Naive thymus-derived CD8-positive, alpha-beta T cell (primary cell): ENCODE data around the gene PHF23. TPM values are rescaled to one million over a fixed set of nuclear protein-coding genes. Genes with fewer than 3 reads are reported as not detected.

Source experiments
- ATAC-seq, 2 donors: fragments of 150-1000 bp; cut with Tn5 transposase in 1 of 2; sonication (Bioruptor Pico), chemical (Tn5 transposase) in 1 of 2; 1 replicate in 1 of 2; 2 replicates in 1 of 2; pipeline ENCODE4 v1.10.0; 2021; ENCODE audit warnings: mild to moderate bottlenecking in 2 of 2, moderate library complexity in 2 of 2
- POLR2A ChIA-PET: fragments of 350-600 bp; sonication (Branson Sonifier 250); formaldehyde crosslinking; loops from one replicate; lab custom pipeline; 2021; ENCODE audit warnings: antibody characterized with exemption; lab: Charles Lee
- DNase-seq, 10 donors: peaks; one replicate each; pipeline versions ENCODE4 v3.0.0 to v3.0.0-alpha.2; 2020 to 2022
- H3K27ac Mint-ChIP-seq, 10 donors: one replicate each; pipeline ENCODE4 v1.8.0; 2020 to 2022; ENCODE audit warnings: mild to moderate bottlenecking in 10 of 10, mixed read lengths in 10 of 10, moderate library complexity in 4 of 10, inconsistent platforms in 1 of 10
- H3K27me3 Mint-ChIP-seq, 5 donors: one replicate each; pipeline ENCODE4 v1.8.0; 2021 to 2022; ENCODE audit warnings: mixed read lengths in 5 of 5
- H3K36me3 Mint-ChIP-seq, 3 donors: one replicate each; pipeline ENCODE4 v1.8.0; 2020 to 2022; ENCODE audit warnings: mixed read lengths in 3 of 3, mild to moderate bottlenecking in 2 of 3, inconsistent platforms in 1 of 3
- H3K4me1 Mint-ChIP-seq, 4 donors: one replicate each; pipeline ENCODE4 v1.8.0; 2021 to 2022; ENCODE audit warnings: mixed read lengths in 4 of 4
- H3K4me3 Mint-ChIP-seq, 10 donors: one replicate each; pipeline ENCODE4 v1.8.0; 2020 to 2022; ENCODE audit warnings: mild to moderate bottlenecking in 10 of 10, mixed read lengths in 10 of 10, moderate library complexity in 6 of 10, inconsistent platforms in 1 of 10
- H3K9me3 Mint-ChIP-seq, 9 donors: one replicate each; pipeline ENCODE4 v1.8.0; 2020 to 2022; ENCODE audit warnings: mixed read lengths in 9 of 9, mild to moderate bottlenecking in 3 of 9, inconsistent platforms in 1 of 9, moderate library complexity in 1 of 9
- polyA plus RNA-seq, 3 donors: library from polyadenylated mRNA; unstranded; fragments of 300-500 nt; fragmentation: Illumina TruSeq; gene quantifications; one replicate each; pipeline ENCODE4 v1.2.3, GENCODE V29; 2021
- total RNA-seq, 8 experiments: library from RNA in 2 of 8; stranded (reverse) in 2 of 8; gene quantifications; one replicate each; pipeline ENCODE4 v1.2.3 and lab custom pipeline; 2021 to 2026

Gene PHF23
- total and polyA plus RNA-seq, 5 experiments from 2014 or later = 18.1 to 53.9 (median 35.7) TPM

GRCh38 chr17:7224110-7224509 lies 15.1 kb downstream of the PHF23 start:
- Mint-ChIP-seq H3K9me3 (no peaks in the 10 kb centered on the region), H3K27me3 (no peaks in the 10 kb centered on the region), H3K36me3 (peaks cover 0 to 48% (median 5%) of the 10 kb centered on the region in 3 donors), H3K27ac (peak overlapping the region in 1 of 10 donors; percentile 18), H3K4me1 (peaks cover 15 to 28% (median 23%) of the 10 kb centered on the region in 4 donors), H3K4me3 (no peak overlapping the region)
- no peak for DNase-seq
- no peak for ATAC-seq
- POLR2A ChIA-PET = interaction anchor here (14.0 kb wide), 1 partner anchor 12 kb away, joined by 371 read pairs; the partner anchor contains the start of genes DVL2, GABARAP and PHF23

GRCh38 chr17:7223375-7223774 lies 15.9 kb downstream of the PHF23 start:
- peak overlapping the region in 2 of 10 donors; percentile 44 to 52 for H3K27ac Mint-ChIP-seq

GRCh38 chr17:7222972-7223292 lies 16.3 kb downstream of the PHF23 start:
- POLR2A ChIA-PET = interaction anchor here (14.0 kb wide), 1 partner anchor 13 kb away, joined by 371 read pairs; the partner anchor contains the start of genes DVL2, GABARAP and PHF23

More at GRCh38 chr17:7223375-7223774, 15.9 kb downstream of the PHF23 start:
- peaks cover 0 to 40% (median 5%) of the 10 kb centered on the region in 3 donors for H3K36me3 Mint-ChIP-seq
- no peaks in the 10 kb centered on the region for H3K9me3 Mint-ChIP-seq
- H3K4me1 Mint-ChIP-seq = peaks cover 19 to 35% (median 30%) of the 10 kb centered on the region in 4 donors
- no peak for ATAC-seq
- no peak for DNase-seq
- H3K27me3 Mint-ChIP-seq = no peaks in the 10 kb centered on the region
- no peak overlapping the region for H3K4me3 Mint-ChIP-seq
- POLR2A ChIA-PET = interaction anchor here (14.0 kb wide), 1 partner anchor 13 kb away, joined by 371 read pairs; the partner anchor contains the start of genes DVL2, GABARAP and PHF23

GRCh38 chr17:7222093-7222971 lies 16.9 kb downstream of the PHF23 start:
- no peak for DNase-seq
- H3K4me1 Mint-ChIP-seq = peaks cover 22 to 43% (median 38%) of the 10 kb centered on the region in 4 donors
- ATAC-seq = no peak
- H3K27ac Mint-ChIP-seq = peak overlapping the region in 4 of 10 donors; percentile 62 to 79 (median 72)
- H3K4me3 Mint-ChIP-seq = peak overlapping the region in 2 of 10 donors; percentile 40 to 48
- H3K27me3 Mint-ChIP-seq = no peaks in the 10 kb centered on the region
- peaks cover 0 to 34% (median 2%) of the 10 kb centered on the region in 3 donors for H3K36me3 Mint-ChIP-seq
- POLR2A ChIA-PET = interaction anchor here (1.1 to 14.0 kb wide), 6 partner anchors 14 to 177 kb away, joined by 3 to 371 read pairs (median 4); partner anchors contain the start of genes CTDNEP1, DVL2, GABARAP and GPS2
- no peaks in the 10 kb centered on the region for H3K9me3 Mint-ChIP-seq

More at GRCh38 chr17:7222972-7223292, 16.3 kb downstream of the PHF23 start:
- no peaks in the 10 kb centered on the region for H3K9me3 Mint-ChIP-seq
- H3K4me1 Mint-ChIP-seq = peaks cover 19 to 37% (median 34%) of the 10 kb centered on the region in 4 donors
- DNase-seq (no peak), ATAC-seq (no peak)
- no peak overlapping the region for H3K4me3 Mint-ChIP-seq
- H3K27ac Mint-ChIP-seq = peak overlapping the region in 1 of 10 donors; percentile 27
- H3K27me3 Mint-ChIP-seq = no peaks in the 10 kb centered on the region
- peaks cover 0 to 36% (median 3%) of the 10 kb centered on the region in 3 donors for H3K36me3 Mint-ChIP-seq

GRCh38 chr17:7221278-7222092 lies 17.8 kb downstream of the PHF23 start:
- no peaks in the 10 kb centered on the region for H3K9me3 Mint-ChIP-seq
- peak overlapping the region; percentile 45 to 95 (median 92) for H3K4me3 Mint-ChIP-seq
- DNase-seq (no peak), ATAC-seq (no peak)
- POLR2A ChIA-PET = interaction anchor here (0.7 to 14.0 kb wide), 10 partner anchors 15 to 176 kb away, joined by 3 to 371 read pairs (median 5); partner anchors contain the start of genes ACAP1, CLDN7, CTDNEP1 and DVL2
- H3K36me3 Mint-ChIP-seq = peaks cover 0 to 29% (median 0%) of the 10 kb centered on the region in 3 donors
- H3K27ac Mint-ChIP-seq = peak overlapping the region in 9 of 10 donors; percentile 66 to 99 (median 91)
- H3K27me3 Mint-ChIP-seq = no peaks in the 10 kb centered on the region
- peaks cover 26 to 49% (median 43%) of the 10 kb centered on the region in 4 donors for H3K4me1 Mint-ChIP-seq

GRCh38 chr17:7220593-7221277 lies 18.5 kb downstream of the PHF23 start:
- ATAC-seq (peak; percentile 38 to 59), DNase-seq (peak; percentile 36 to 79 (median 50))
- POLR2A ChIA-PET = interaction anchor here (0.5 to 14.0 kb wide), 14 partner anchors 15 to 460 kb away, joined by 3 to 371 read pairs (median 5); partner anchors contain the start of genes ACAP1, CLDN7, CTDNEP1 and DVL2
- Mint-ChIP-seq H3K36me3 (peaks cover 0 to 26% (median 0%) of the 10 kb centered on the region in 3 donors), H3K27me3 (no peaks in the 10 kb centered on the region), H3K9me3 (no peaks in the 10 kb centered on the region), H3K27ac (peak overlapping the region; percentile 90 to 99 (median 94)), H3K4me3 (peak overlapping the region; percentile 88 to 95 (median 94)), H3K4me1 (peaks cover 33 to 56% (median 50%) of the 10 kb centered on the region in 4 donors)

- Mint-ChIP-seq H3K9me3 (no peaks in the 10 kb centered on the region), H3K4me3 (peak within 1 kb of the TSS; percentile 88 to 97 (median 94)), H3K4me1 (peaks cover 33 to 64% (median 57%) of the 10 kb centered on the region in 4 donors), H3K36me3 (peaks cover 0 to 18% (median 0%) of the 10 kb centered on the region in 3 donors), H3K27me3 (no peaks in the 10 kb centered on the region), H3K27ac (peak within 1 kb of the TSS; percentile 90 to 99 (median 98))
- POLR2A ChIA-PET = interaction anchor here (0.5 to 14.0 kb wide), 13 partner anchors 16 to 461 kb away, joined by 3 to 371 read pairs (median 5); partner anchors contain the start of genes ACAP1, CLDN7, DVL2 and GABARAP
- ATAC-seq (peak; percentile 64 to 71), DNase-seq (peak; percentile 61 to 86 (median 68))
These were observed 19.3 kb downstream of the PHF23 start, which contains the start of the genes ACADVL and DLG4 for GRCh38 chr17:7219812-7220592. TSS of gene ACADVL (plus strand) at chr17:7219938. CDS start at chr17:7219985, 47 bp downstream. TSS of gene DLG4 (minus strand) at chr17:7219836.

- Mint-ChIP-seq H3K9me3 (no peaks in the 10 kb centered on the region), H3K4me3 (peak overlapping the region; percentile 88 to 97 (median 94)), H3K27me3 (peaks cover 0 to 2% (median 0%) of the 10 kb centered on the region in 5 donors), H3K4me1 (peaks cover 38 to 71% (median 63%) of the 10 kb centered on the region in 4 donors), H3K27ac (peak overlapping the region; percentile 90 to 99 (median 98)), H3K36me3 (peaks cover 0 to 14% (median 0%) of the 10 kb centered on the region in 3 donors)
- POLR2A ChIA-PET = interaction anchor here (0.6 to 14.0 kb wide), 10 partner anchors 17 to 288 kb away, joined by 3 to 371 read pairs (median 4); partner anchors contain the start of genes ACAP1, CLDN7, DVL2 and GABARAP
- ATAC-seq = no peak
- DNase-seq = no peak
These were observed 19.9 kb downstream of the PHF23 start for GRCh38 chr17:7219229-7219811.

- Mint-ChIP-seq H3K9me3 (no peaks in the 10 kb centered on the region), H3K36me3 (peaks cover 0 to 9% (median 0%) of the 10 kb centered on the region in 3 donors), H3K27me3 (peaks cover 0 to 2% (median 0%) of the 10 kb centered on the region in 5 donors), H3K4me1 (peaks cover 44 to 76% (median 68%) of the 10 kb centered on the region in 4 donors), H3K27ac (peak overlapping the region; percentile 90 to 99 (median 98)), H3K4me3 (peak overlapping the region; percentile 55 to 97 (median 94))
- POLR2A ChIA-PET = interaction anchor here (0.6 to 14.0 kb wide), 3 partner anchors 18 to 288 kb away, joined by 3 to 371 read pairs (median 10); partner anchors contain the start of genes DVL2, GABARAP and PHF23
- ATAC-seq = no peak
- peak in 1 of 10 donors; percentile 57 for DNase-seq
These were observed 20.5 kb downstream of the PHF23 start for GRCh38 chr17:7218758-7219157.

- H3K9me3 Mint-ChIP-seq = no peaks in the 10 kb centered on the region
- DNase-seq (peak in 1 of 10 donors; percentile 54), ATAC-seq (no peak)
- peaks cover 0 to 2% (median 0%) of the 10 kb centered on the region in 5 donors for H3K27me3 Mint-ChIP-seq
- H3K36me3 Mint-ChIP-seq = peaks cover 0 to 4% (median 0%) of the 10 kb centered on the region in 3 donors
- H3K4me3 Mint-ChIP-seq = peak overlapping the region; percentile 67 to 97 (median 81)
- POLR2A ChIA-PET = interaction anchor here (14.0 kb wide), 1 partner anchor 18 kb away, joined by 371 read pairs; the partner anchor contains the start of genes DVL2, GABARAP and PHF23
- H3K4me1 Mint-ChIP-seq = peaks cover 49 to 82% (median 74%) of the 10 kb centered on the region in 4 donors
- peak overlapping the region; percentile 69 to 98 (median 90) for H3K27ac Mint-ChIP-seq
These were observed 21.1 kb downstream of the PHF23 start for GRCh38 chr17:7218166-7218565.
